Fibroblast of lung (primary cell): ENCODE data around the gene OSM. TPM values are rescaled to one million over a fixed set of nuclear protein-coding genes. Genes with fewer than 3 reads are reported as not detected.

Source experiments
- DNase-seq, 2 donors: peaks; one replicate each; pipeline versions ENCODE4 v3.0.0 to v3.0.0-alpha.2; 2010; ENCODE audit warnings: low read depth in 2 of 2
- H2AFZ ChIP-seq: 2 replicates; pipeline ENCODE4 v1.5.1; 2012; ENCODE audit warnings: low read length, control low read depth, inconsistent platforms
- H3K27ac ChIP-seq: 2 replicates; pipeline ENCODE4 v1.5.1; 2011; ENCODE audit warnings: low read length, control low read depth; ENCODE audit not compliant: insufficient read depth
- H3K27me3 ChIP-seq: 2 replicates; pipeline ENCODE4 v1.5.1; 2011; ENCODE audit warnings: mild to moderate bottlenecking, low read length; ENCODE audit not compliant: control insufficient read depth, insufficient read depth
- H3K36me3 ChIP-seq: 2 replicates; pipeline ENCODE4 v1.5.1; 2011; ENCODE audit warnings: low read length; ENCODE audit not compliant: control insufficient read depth, insufficient read depth
- H3K4me1 ChIP-seq: 2 replicates; pipeline ENCODE4 v1.5.1; 2011; ENCODE audit warnings: low read length; ENCODE audit not compliant: control insufficient read depth, insufficient read depth; ENCODE audit errors: extremely low read depth
- H3K4me2 ChIP-seq: 2 replicates; pipeline ENCODE4 v1.5.1; 2011; ENCODE audit warnings: low read length, control low read depth; ENCODE audit not compliant: insufficient read depth; ENCODE audit errors: extremely low read depth
- H3K4me3 ChIP-seq, 4 experiments: fragments of 200-600 bp in 1 of 4; sonication (generic) in 1 of 4; replicated peaks in 1 of 4; 2 replicates each; pipeline ENCODE4 v1.5.1; 2011 to 2016; ENCODE audit warnings: low read length in 4 of 4, low read depth in 3 of 4, mild to moderate bottlenecking in 3 of 4, control low read depth in 2 of 4, inconsistent platforms in 1 of 4, mixed read lengths in 1 of 4; ENCODE audit not compliant: insufficient read depth in 1 of 4; ENCODE audit errors: control extremely low read depth in 1 of 4
- H3K79me2 ChIP-seq: 2 replicates; pipeline ENCODE4 v1.5.1; 2012; ENCODE audit warnings: mild to moderate bottlenecking, low read length, inconsistent platforms; ENCODE audit not compliant: control insufficient read depth, insufficient read depth
- H3K9ac ChIP-seq: 2 replicates; pipeline ENCODE4 v1.5.1; 2011; ENCODE audit warnings: mild to moderate bottlenecking, low read length, control low read depth; ENCODE audit not compliant: insufficient read depth
- H3K9me3 ChIP-seq: 2 replicates; pipeline ENCODE4 v1.5.1; 2012; ENCODE audit warnings: low read depth, low read length; ENCODE audit not compliant: control insufficient read depth, insufficient read depth
- H4K20me1 ChIP-seq: 2 replicates; pipeline ENCODE4 v1.5.1; 2011; ENCODE audit warnings: low read length; ENCODE audit not compliant: control insufficient read depth, insufficient read depth; ENCODE audit errors: extremely low read depth
- CTCF ChIP-seq, 2 donors: IDR thresholded peaks in 1 of 2; conservative IDR thresholded peaks in 1 of 2; 1 replicate in 1 of 2; 2 replicates in 1 of 2; pipeline ENCODE4 v1.5.1; 2011 to 2012; ENCODE audit warnings: low read length in 2 of 2, control low read depth in 1 of 2, inconsistent platforms in 1 of 2, low read depth in 1 of 2, mild to moderate bottlenecking in 1 of 2
- EZH2 ChIP-seq: IDR thresholded peaks from 2 replicates; pipeline ENCODE4 v1.5.1; 2012; ENCODE audit warnings: low read length, control low read depth, mild to moderate bottlenecking; ENCODE audit errors: missing control alignments
- polyA plus RNA-seq, 2 donors: library from polyadenylated mRNA; depleted of rRNA in 1 of 2; stranded (reverse) in 1 of 2; unstranded in 1 of 2; fragments of >200 nt; gene quantifications; 2 replicates each; pipeline ENCODE4 v1.2.1, GENCODE V29; 2011 to 2012; ENCODE audit warnings: missing spikeins in 1 of 2
- total RNA-seq: library from RNA; depleted of rRNA; stranded (reverse); fragments of >200 nt; gene quantifications from 2 replicates; pipeline ENCODE4 v1.2.1, GENCODE V29; 2014

Gene OSM
- total and polyA plus RNA-seq, 2 donors (not counting 1 experiment from before 2014, with no cell fraction given) = not detected

DNA sequence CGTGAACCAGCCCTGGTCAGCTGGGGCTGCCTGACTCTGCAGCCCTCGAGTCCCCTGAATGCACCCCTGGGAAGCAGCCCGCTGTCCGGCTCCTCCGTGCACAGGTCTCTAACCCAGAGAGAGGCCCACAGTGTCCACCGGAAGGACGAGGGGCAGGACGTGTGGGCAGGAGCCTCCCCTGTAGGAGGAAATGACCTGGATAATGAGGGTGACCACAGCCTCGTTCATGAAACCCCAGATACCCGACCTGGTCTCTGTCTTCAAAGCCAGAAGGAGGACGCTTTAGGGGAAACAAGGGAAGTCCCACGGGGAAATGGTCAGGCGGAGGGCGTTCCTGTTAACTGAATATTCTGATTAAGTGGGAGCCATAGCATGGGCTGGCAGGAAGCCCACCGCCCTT is 43.3 kb downstream of the OSM start:
- Histone ChIP-seq H2AFZ (no peak overlapping the region), H3K9ac (no peak overlapping the region), H3K4me2 (no peak overlapping the region)

GRCh38 chr22:30222321-30222720 is 44.3 kb downstream of the OSM start:
- Histone ChIP-seq H3K27me3 (no peaks in the 10 kb centered on the region), H3K27ac (no peak overlapping the region), H3K4me1 (peaks cover 5% of the 10 kb centered on the region), H2AFZ (no peak overlapping the region), H3K9me3 (no peaks in the 10 kb centered on the region), H4K20me1 (no peaks in the 10 kb centered on the region), H3K36me3 (no peaks in the 10 kb centered on the region), H3K4me2 (no peak overlapping the region), H3K79me2 (no peaks in the 10 kb centered on the region), H3K9ac (no peak overlapping the region), H3K4me3 (no peak overlapping the region)
- TF ChIP-seq CTCF (conservative IDR thresholded peaks at IDR 0.05 in 1 of 2, IDR thresholded peaks at IDR 0.05 in 1 of 2; ENCODE audit: low read depth in 1 of 2, low read length in 2 of 2) (no peak), EZH2 (no peak)
- DNase-seq = no peak

More for the DNA sequence above, 43.3 kb downstream of the OSM start:
- H4K20me1 ChIP-seq = no peaks in the 10 kb centered on the region
- H3K27ac ChIP-seq = no peak overlapping the region
- DNase-seq = no peak
- no peaks in the 10 kb centered on the region for H3K27me3 ChIP-seq
- peaks cover 3% of the 10 kb centered on the region for H3K4me1 ChIP-seq
- TF ChIP-seq CTCF (conservative IDR thresholded peaks at IDR 0.05 in 1 of 2, IDR thresholded peaks at IDR 0.05 in 1 of 2; ENCODE audit: low read depth in 1 of 2, low read length in 2 of 2) (no peak), EZH2 (no peak)
- no peaks in the 10 kb centered on the region for H3K79me2 ChIP-seq
- H3K36me3 ChIP-seq = no peaks in the 10 kb centered on the region
- H3K4me3 ChIP-seq = no peak overlapping the region
- H3K9me3 ChIP-seq = no peaks in the 10 kb centered on the region

DNA sequence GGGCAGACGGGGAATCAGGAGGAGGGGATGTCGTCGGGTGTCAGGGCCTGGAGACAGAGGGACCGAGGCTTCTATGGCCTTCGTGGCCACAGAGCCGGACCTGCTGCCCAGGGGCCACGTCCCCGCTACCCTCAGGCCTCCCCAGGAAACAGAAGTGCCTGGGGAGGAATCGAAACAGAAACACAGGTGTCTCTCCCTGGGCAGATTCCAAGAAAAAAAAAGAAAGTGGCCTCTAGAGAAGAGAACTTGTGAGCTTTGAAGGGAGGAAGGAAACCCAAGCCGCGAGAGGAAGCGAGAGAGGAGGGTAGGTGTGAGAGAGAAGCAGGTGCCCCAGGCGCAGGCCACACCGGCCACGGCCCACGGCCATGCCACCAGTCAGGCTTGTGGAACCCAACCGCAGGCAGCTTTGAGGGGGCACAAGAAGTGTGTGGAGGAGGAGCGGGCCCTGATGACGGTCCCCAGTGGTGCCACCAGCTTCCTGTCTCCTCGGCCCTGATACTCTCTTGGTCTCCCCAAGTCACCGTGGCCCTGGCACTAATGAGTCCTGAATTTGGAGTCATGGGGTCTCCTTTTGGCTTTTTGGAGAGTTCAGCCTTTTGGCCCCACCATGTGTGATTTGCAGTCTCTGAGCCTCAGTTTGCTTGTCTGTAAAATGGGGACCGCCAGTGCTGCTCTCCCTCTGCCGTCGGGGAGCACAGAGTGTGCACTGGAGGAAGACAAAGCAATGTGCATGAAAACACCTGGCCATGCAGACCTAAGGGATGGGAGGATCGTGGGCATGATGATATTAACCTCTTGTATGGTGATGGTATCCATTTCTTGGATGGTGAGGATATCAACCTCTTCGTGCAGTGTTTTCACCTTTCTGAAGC is 45.3 kb downstream of the OSM start:
- no peaks in the 10 kb centered on the region for H3K79me2 ChIP-seq
- no peak overlapping the region for H3K4me2 ChIP-seq
- no peak overlapping the region for H3K9ac ChIP-seq
- H2AFZ ChIP-seq = no peak overlapping the region
- TF ChIP-seq EZH2 = no peak
- no peak for TF ChIP-seq CTCF (conservative IDR thresholded peaks at IDR 0.05 in 1 of 2, IDR thresholded peaks at IDR 0.05 in 1 of 2; ENCODE audit: low read depth in 1 of 2, low read length in 2 of 2)
- no peaks in the 10 kb centered on the region for H4K20me1 ChIP-seq
- H3K4me3 ChIP-seq = no peak overlapping the region
- no peaks in the 10 kb centered on the region for H3K27me3 ChIP-seq
- no peaks in the 10 kb centered on the region for H3K36me3 ChIP-seq
- no peak for DNase-seq
- H3K9me3 ChIP-seq = no peaks in the 10 kb centered on the region
- peaks cover 5% of the 10 kb centered on the region for H3K4me1 ChIP-seq
- H3K27ac ChIP-seq = no peak overlapping the region
